ENCODE measurements around the gene KRABD2.

Gene KRABD2

GRCh38 chr17:8369944-8370343 is 6.6 kb downstream of the KRABD2 start:
- H3K27me3 ChIP-seq (ENCODE audit: insufficient read depth, low read length) = no peaks in the 10 kb centered on the region
- intact Hi-C loops (cut with micrococcal nuclease) = loop anchor here (10.0 kb wide), 1 partner anchor 145 kb away; no protein-coding TSS in a partner anchor
- 0 out of 4 replicates have a peak, but pooled peaks cover 0 to 2% of the 10 kb centered on the region in 2 experiments for H3K36me3 ChIP-seq (ENCODE audit: control insufficient read depth in 1 of 2, insufficient read depth in 2 of 2, low read length in 2 of 2)
- ChIA-PET RAD21 (ENCODE audit: low non-redundant PET in 1 of 2, low total read pairs in 2 of 2, uncharacterized antibody in 2 of 2, unreplicated experiment in 2 of 2) (no interaction called here), POLR2A (no interaction called here), CTCF (no interaction called here)
- no peaks in the 10 kb centered on the region for H3K79me2 ChIP-seq (ENCODE audit: insufficient read depth, low read length)
- no TSS peak for BruUV-seq (replicated peaks)
- H2AFZ ChIP-seq (ENCODE audit: low read depth, low read length, poor library complexity, severe bottlenecking) = no peak overlapping the region
- ATAC-seq (no peak), DNase-seq (ENCODE audit: low read depth, low spot score) (no peak)
- H3K4me2 ChIP-seq (ENCODE audit: low read length) = no peak overlapping the region
- TF ChIP-seq EZH2 (IDR thresholded peaks at IDR 0.05) = no peak
- no peak for TF ChIP-seq REST (IDR thresholded peaks at IDR 0.05; ENCODE audit: low read depth)
- TF ChIP-seq, protein P1, sequence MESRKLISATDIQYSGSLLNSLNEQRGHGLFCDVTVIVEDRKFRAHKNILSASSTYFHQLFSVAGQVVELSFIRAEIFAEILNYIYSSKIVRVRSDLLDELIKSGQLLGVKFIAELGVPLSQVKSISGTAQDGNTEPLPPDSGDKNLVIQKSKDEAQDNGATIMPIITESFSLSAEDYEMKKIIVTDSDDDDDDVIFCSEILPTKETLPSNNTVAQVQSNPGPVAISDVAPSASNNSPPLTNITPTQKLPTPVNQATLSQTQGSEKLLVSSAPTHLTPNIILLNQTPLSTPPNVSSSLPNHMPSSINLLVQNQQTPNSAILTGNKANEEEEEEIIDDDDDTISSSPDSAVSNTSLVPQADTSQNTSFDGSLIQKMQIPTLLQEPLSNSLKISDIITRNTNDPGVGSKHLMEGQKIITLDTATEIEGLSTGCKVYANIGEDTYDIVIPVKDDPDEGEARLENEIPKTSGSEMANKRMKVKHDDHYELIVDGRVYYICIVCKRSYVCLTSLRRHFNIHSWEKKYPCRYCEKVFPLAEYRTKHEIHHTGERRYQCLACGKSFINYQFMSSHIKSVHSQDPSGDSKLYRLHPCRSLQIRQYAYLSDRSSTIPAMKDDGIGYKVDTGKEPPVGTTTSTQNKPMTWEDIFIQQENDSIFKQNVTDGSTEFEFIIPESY (IDR thresholded peaks at IDR 0.05; ENCODE audit: extremely low read depth, insufficient replicate concordance, low read length) = no peak
- no peak for TF ChIP-seq SP1 (IDR thresholded peaks at IDR 0.05; ENCODE audit: low read depth)
- TF ChIP-seq EZH2phosphoT487 (IDR thresholded peaks at IDR 0.05; ENCODE audit: borderline replicate concordance) = no peak
- no peak for TF ChIP-seq YY1 (IDR thresholded peaks at IDR 0.05; ENCODE audit: extremely low read depth, insufficient replicate concordance, low read depth, low read length)
- no peak for TF ChIP-seq EGR1 (IDR thresholded peaks at IDR 0.05; ENCODE audit: low read depth)
- no peak for TF ChIP-seq SIN3A (IDR thresholded peaks at IDR 0.05; ENCODE audit: low read depth)
- no peak for TF ChIP-seq RAD21 (IDR thresholded peaks at IDR 0.05; ENCODE audit: low read depth)
- no peaks in the 10 kb centered on the region for H3K9me3 ChIP-seq (ENCODE audit: control insufficient read depth in 1 of 2, insufficient read depth in 1 of 2, low read depth in 1 of 2, low read length in 2 of 2)
- no peak overlapping the region for H3K27ac ChIP-seq (ENCODE audit: low read depth, low read length)
- H3K9ac ChIP-seq (ENCODE audit: low read length) = no peak overlapping the region
- peaks cover 0 to 3% of the 10 kb centered on the region in 2 experiments; a peak in 1 of 4 replicates for H3K4me1 ChIP-seq (ENCODE audit: control insufficient read depth in 1 of 2, insufficient read depth in 2 of 2, low read length in 2 of 2)
- no peaks in the 10 kb centered on the region for H3K9me2 ChIP-seq (ENCODE audit: insufficient read depth)
- H3K4me3 ChIP-seq (replicated peaks in 1 of 2; ENCODE audit: low read depth in 1 of 2, low read length in 2 of 2) = no peak overlapping the region
- H4K20me1 ChIP-seq (ENCODE audit: insufficient read depth) = no peaks in the 10 kb centered on the region
